ENCODE data around the gene PPM1E.

GRCh38 chr17:58936295-58936694, 180.6 kb downstream of the PPM1E start:
- no peak for TF ChIP-seq EZH2 (IDR thresholded peaks at IDR 0.05; ENCODE audit: insufficient read depth, poor library complexity, severe bottlenecking)
- TF ChIP-seq EZH2phosphoT487 (IDR thresholded peaks at IDR 0.05; ENCODE audit: insufficient read depth, low read depth): no peak
